Esophagus muscularis mucosa (tissue), 4 donors: ENCODE measurements around the gene NR2F1. TPM values are rescaled to one million over a fixed set of nuclear protein-coding genes. Genes with fewer than 3 reads are reported as not detected.

Experiments used
- DNase-seq: peaks from one replicate; pipeline ENCODE4 v3.0.0-alpha.2; 2017; ENCODE audit errors: extremely low spot score
- H3K27ac ChIP-seq, 4 donors: fragments of 200-600 bp; sonication (generic); replicated peaks in 1 of 4; 1 replicate in 3 of 4; 2 replicates in 1 of 4; pipeline ENCODE4 v1.5.1; 2016 to 2019; ENCODE audit warnings: mild to moderate bottlenecking in 1 of 4
- H3K27me3 ChIP-seq, 4 donors: fragments of 200-600 bp; sonication (generic); one replicate each; pipeline versions ENCODE4 v1.5.1 to v1.6.0; 2016 to 2019
- H3K36me3 ChIP-seq, 4 donors: fragments of 200-600 bp; sonication (generic); one replicate each; pipeline ENCODE4 v1.5.1; 2016 to 2019
- H3K4me1 ChIP-seq, 4 donors: fragments of 200-600 bp; sonication (generic); one replicate each; pipeline ENCODE4 v1.5.1; 2016 to 2019
- H3K4me3 ChIP-seq, 4 donors: fragments of 200-600 bp; sonication (generic); 1 replicate in 2 of 4; 2 replicates in 2 of 4; pipeline ENCODE4 v1.5.1; 2016 to 2019; ENCODE audit warnings: mild to moderate bottlenecking in 4 of 4, moderate library complexity in 1 of 4
- H3K9me3 ChIP-seq, 4 donors: fragments of 200-600 bp; sonication (generic); 1 replicate in 3 of 4; 2 replicates in 1 of 4; pipeline ENCODE4 v1.5.1; 2016 to 2019
- CTCF ChIP-seq, 3 experiments: fragments of 200-600 bp in 2 of 3; fragments of 450-650 bp in 1 of 3; sonication (generic) in 2 of 3; IDR thresholded peaks; one replicate each; pipeline ENCODE4 v1.5.1; 2017 to 2019; ENCODE audit warnings: antibody characterized with exemption in 3 of 3, mild to moderate bottlenecking in 2 of 3, moderate library complexity in 1 of 3
- EP300 ChIP-seq: sonication (generic); formaldehyde crosslinking; IDR thresholded peaks from one replicate; pipeline ENCODE4 v1.6.1; 2017; ENCODE audit warnings: antibody characterized with exemption
- POLR2A ChIP-seq: fragments of 450-650 bp; IDR thresholded peaks from one replicate; pipeline ENCODE4 v1.6.1; 2017; ENCODE audit warnings: antibody characterized with exemption, moderate library complexity, mild to moderate bottlenecking, low read depth
- POLR2AphosphoS5 ChIP-seq, 2 donors: sonication (generic); formaldehyde crosslinking; IDR thresholded peaks; one replicate each; pipeline ENCODE4 v1.6.1; 2017; ENCODE audit warnings: antibody characterized with exemption in 2 of 2
- WGBS: methylation state at CpG from one replicate; pipeline ENCODE4 v1.1.5; 2018; 5-methylcytosine and 5-hydroxymethylcytosine counted together
- intact Hi-C: fragments of 100-400 bp; cut with DNase I; formaldehyde crosslinking; loops from one replicate; pipeline ENCODE4 v1.15.1; 2023
- total RNA-seq, 4 donors: library from RNA; depleted of rRNA; stranded (reverse); fragments of >200 nt; gene quantifications; one replicate each; pipeline versions ENCODE4 v1.1.0 to v1.2.1, GENCODE V29; 2016

Gene NR2F1
- total RNA-seq, 4 donors from 2014 or later, result 17.4 to 43.8 (median 40.6) TPM

- Histone ChIP-seq H3K9me3 (no peaks in the 10 kb centered on the region), H3K27me3 (peaks cover 0 to 30% (median 7%) of the 10 kb centered on the region in 4 donors), H3K36me3 (no peaks in the 10 kb centered on the region), H3K4me3 (peak overlapping the region; percentile 71 to 87 (median 76)), H3K27ac (peak overlapping the region; percentile 77 to 95 (median 91)), H3K4me1 (peaks cover 47 to 72% (median 58%) of the 10 kb centered on the region in 4 donors)
- DNase-seq, result no peak
- 0% methylated on average over 2 of the region's 2 CpGs for WGBS
- intact Hi-C loops, result loop anchor here (2.0 to 10.0 kb wide), 3 partner anchors 39 to 333 kb away; no protein-coding TSS in a partner anchor
- TF ChIP-seq POLR2A (no peak), CTCF (IDR thresholded peaks at IDR 0.05) (no peak), POLR2AphosphoS5 (IDR thresholded peaks at IDR 0.05) (no peak), EP300 (no peak)
Observed at GRCh38 chr5:93582167-93582462, 907 bp upstream of the NR2F1 start.

- Histone ChIP-seq H3K4me1 (peaks cover 47 to 75% (median 57%) of the 10 kb centered on the region in 4 donors), H3K36me3 (peaks cover 0 to 5% (median 0%) of the 10 kb centered on the region in 4 donors), H3K27me3 (peaks cover 0 to 34% (median 7%) of the 10 kb centered on the region in 4 donors), H3K9me3 (no peaks in the 10 kb centered on the region), H3K27ac (peak overlapping the region; percentile 77 to 95 (median 91)), H3K4me3 (peak overlapping the region; percentile 71 to 87 (median 76))
- TF ChIP-seq POLR2A, result no peak
- TF ChIP-seq CTCF (IDR thresholded peaks at IDR 0.05), result peak in 1 of 3 experiments; percentile 2
- 2% methylated on average over 4 of the region's 4 CpGs for WGBS
- DNase-seq, result no peak
- intact Hi-C loops, result loop anchor here (2.0 to 10.0 kb wide), 3 partner anchors 37 to 331 kb away; no protein-coding TSS in a partner anchor
Observed at GRCh38 chr5:93583439-93583767, 381 bp downstream of the NR2F1 start.

- H3K4me3 ChIP-seq, result peak overlapping the region; percentile 71 to 87 (median 76)
- peaks cover 0 to 5% (median 0%) of the 10 kb centered on the region in 4 donors for H3K36me3 ChIP-seq
- TF ChIP-seq POLR2A, result no peak
- TF ChIP-seq EP300, result no peak
- TF ChIP-seq CTCF (IDR thresholded peaks at IDR 0.05), result no peak
- TF ChIP-seq POLR2AphosphoS5 (IDR thresholded peaks at IDR 0.05), result no peak
- DNase-seq, result peak; percentile 90
- peaks cover 44 to 74% (median 53%) of the 10 kb centered on the region in 4 donors for H3K4me1 ChIP-seq
- intact Hi-C loops, result loop anchor here (2.0 to 10.0 kb wide), 3 partner anchors 37 to 331 kb away; no protein-coding TSS in a partner anchor
- H3K9me3 ChIP-seq, result no peaks in the 10 kb centered on the region
- peak overlapping the region; percentile 77 to 95 (median 91) for H3K27ac ChIP-seq
- peaks cover 0 to 37% (median 7%) of the 10 kb centered on the region in 4 donors for H3K27me3 ChIP-seq
- WGBS, result under 1% methylated on average over 24 of the region's 110 CpGs
Observed at GRCh38 chr5:93583768-93584595, 960 bp downstream of the NR2F1 start.

- peaks cover 0 to 31% (median 7%) of the 10 kb centered on the region in 4 donors for H3K27me3 ChIP-seq
- 2% methylated on average over 22 of the region's 48 CpGs for WGBS
- no peak for TF ChIP-seq CTCF (IDR thresholded peaks at IDR 0.05)
- TF ChIP-seq POLR2A, result no peak
- no peak for TF ChIP-seq POLR2AphosphoS5 (IDR thresholded peaks at IDR 0.05)
- no peak for TF ChIP-seq EP300
- intact Hi-C loops, result loop anchor here (5.0 to 10.0 kb wide), 2 partner anchors 213 to 330 kb away; no protein-coding TSS in a partner anchor
- DNase-seq, result peak; percentile 87
- H3K27ac ChIP-seq, result peak overlapping the region; percentile 77 to 95 (median 91)
- peak overlapping the region; percentile 71 to 87 (median 76) for H3K4me3 ChIP-seq
- H3K9me3 ChIP-seq, result no peaks in the 10 kb centered on the region
- H3K36me3 ChIP-seq, result peaks cover 0 to 5% (median 0%) of the 10 kb centered on the region in 4 donors
- peaks cover 38 to 73% (median 53%) of the 10 kb centered on the region in 4 donors for H3K4me1 ChIP-seq
Observed at GRCh38 chr5:93584596-93585040, 1.6 kb downstream of the NR2F1 start.
